ENCODE results near the gene PTPRD.

PTPRD gene

GRCh38 chr9:10045598-10045997 lies 567.2 kb downstream of the PTPRD start:
- no peak for DNase-seq

- no peak for DNase-seq
Observed at GRCh38 chr9:10041726-10042229, 571.0 kb downstream of the PTPRD start.

- DNase-seq: no peak
Observed at GRCh38 chr9:10036095-10036494, 576.7 kb downstream of the PTPRD start.

GRCh38 chr9:10032166-10032565 lies 580.6 kb downstream of the PTPRD start:
- DNase-seq: no peak

GRCh38 chr9:10026443-10026984 lies 586.3 kb downstream of the PTPRD start:
- no peak for DNase-seq

GRCh38 chr9:10015755-10016154 lies 597.0 kb downstream of the PTPRD start:
- no peak for DNase-seq

GRCh38 chr9:10014889-10015288 lies 597.9 kb downstream of the PTPRD start:
- no peak for DNase-seq

GRCh38 chr9:10009401-10009800 lies 603.4 kb downstream of the PTPRD start:
- DNase-seq: no peak

GRCh38 chr9:10008101-10008799 lies 604.6 kb downstream of the PTPRD start:
- DNase-seq: no peak

GRCh38 chr9:10007356-10007755 lies 605.4 kb downstream of the PTPRD start:
- DNase-seq: no peak

- no peak for DNase-seq
Observed at GRCh38 chr9:10005206-10005605, 607.6 kb downstream of the PTPRD start.

- no peak for DNase-seq
Observed at GRCh38 chr9:10003047-10003446, 609.8 kb downstream of the PTPRD start.

- no peak for DNase-seq
Observed at GRCh38 chr9:10000669-10001068, 612.1 kb downstream of the PTPRD start.

GRCh38 chr9:9998491-9999287 lies 614.1 kb downstream of the PTPRD start:
- DNase-seq: no peak

- DNase-seq: no peak
Observed at GRCh38 chr9:9997585-9997984, 615.2 kb downstream of the PTPRD start.

GRCh38 chr9:9996259-9996658 lies 616.5 kb downstream of the PTPRD start:
- DNase-seq: no peak

- no peak for DNase-seq
Observed at GRCh38 chr9:9992936-9993335, 619.9 kb downstream of the PTPRD start.

GRCh38 chr9:9973062-9973461 lies 639.7 kb downstream of the PTPRD start:
- no peak for DNase-seq

- DNase-seq: no peak
Observed at GRCh38 chr9:9970514-9970913, 642.3 kb downstream of the PTPRD start.

- DNase-seq: no peak
Observed at GRCh38 chr9:9963841-9964240, 649.0 kb downstream of the PTPRD start.

GRCh38 chr9:9961934-9962333 lies 650.9 kb downstream of the PTPRD start:
- no peak for DNase-seq

GRCh38 chr9:9961487-9961886 lies 651.3 kb downstream of the PTPRD start:
- DNase-seq: no peak

- DNase-seq: no peak
Observed at GRCh38 chr9:9951556-9952160, 661.1 kb downstream of the PTPRD start.

GRCh38 chr9:9950813-9951212 lies 662.0 kb downstream of the PTPRD start:
- DNase-seq: no peak
